ENCODE results near the gene ADAMTS6.

ADAMTS6 gene

DNA sequence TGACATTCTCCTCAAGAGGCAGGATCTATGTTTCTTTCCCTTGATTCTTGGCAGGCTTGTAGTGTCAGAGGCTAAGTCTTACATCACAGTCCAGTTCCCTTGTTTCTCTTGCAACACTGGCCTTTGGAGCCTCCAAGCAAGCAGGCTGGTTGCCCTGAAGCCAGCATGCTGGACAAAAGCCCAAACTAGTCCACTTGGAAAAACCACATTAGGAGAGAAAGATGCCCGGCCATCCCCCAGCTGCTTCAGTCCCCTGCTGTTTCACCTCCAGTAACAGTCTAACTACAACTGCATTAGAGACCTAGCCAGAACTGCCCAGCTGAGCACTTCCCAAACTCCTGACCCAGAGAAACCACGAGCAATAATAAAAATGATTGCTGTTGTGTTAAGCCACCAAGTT lies 87.6 kb downstream of the ADAMTS6 start:
- TF ChIP-seq EZH2phosphoT487 (conservative IDR thresholded peaks at IDR 0.05; ENCODE audit: low read length) (no peak), CTCF (IDR thresholded peaks at IDR 0.05; ENCODE audit: insufficient read depth, low read length, poor library complexity, severe bottlenecking) (no peak)
- H3K9me3 ChIP-seq (ENCODE audit: insufficient read depth, low read length): no peaks in the 10 kb centered on the region
- no peaks in the 10 kb centered on the region; the same call in 1 of the 2 replicates for H3K9me2 ChIP-seq (replicated peaks; ENCODE audit: insufficient read depth, low read length)
- no peak overlapping the region for H3K4me2 ChIP-seq (ENCODE audit: low read depth, low read length, poor library complexity, severe bottlenecking)
- no peaks in the 10 kb centered on the region for H3K79me2 ChIP-seq (ENCODE audit: insufficient read depth, low read length)
- no peak overlapping the region for H2AFZ ChIP-seq (ENCODE audit: low read depth, low read length, severe bottlenecking)
- no peaks in the 10 kb centered on the region for H4K20me1 ChIP-seq (ENCODE audit: low read depth, low read length)
- H3K9ac ChIP-seq (ENCODE audit: low read length): no peak overlapping the region
- no peak overlapping the region for H3K27ac ChIP-seq (ENCODE audit: low read depth, low read length)
- no peaks in the 10 kb centered on the region for H3F3A ChIP-seq (ENCODE audit: insufficient read depth)
- no peak overlapping the region for H3K4me3 ChIP-seq (ENCODE audit: insufficient read depth, low read length, poor library complexity, severe bottlenecking)
- H3K36me3 ChIP-seq (ENCODE audit: low read length): no peaks in the 10 kb centered on the region
- no peaks in the 10 kb centered on the region for H3K27me3 ChIP-seq (ENCODE audit: low read length)

- Histone ChIP-seq H3K9ac (ENCODE audit: low read length) (no peak overlapping the region), H3K9me3 (ENCODE audit: insufficient read depth, low read length) (no peaks in the 10 kb centered on the region), H3K4me2 (ENCODE audit: low read depth, low read length, poor library complexity, severe bottlenecking) (no peak overlapping the region), H3K4me3 (ENCODE audit: insufficient read depth, low read length, poor library complexity, severe bottlenecking) (no peak overlapping the region), H3K36me3 (ENCODE audit: low read length) (no peaks in the 10 kb centered on the region), H3K79me2 (ENCODE audit: insufficient read depth, low read length) (no peaks in the 10 kb centered on the region), H3F3A (ENCODE audit: insufficient read depth) (no peaks in the 10 kb centered on the region), H3K27ac (ENCODE audit: low read depth, low read length) (no peak overlapping the region), H3K9me2 (replicated peaks; ENCODE audit: insufficient read depth, low read length) (no peaks in the 10 kb centered on the region; the same call in 1 of the 2 replicates), H4K20me1 (ENCODE audit: low read depth, low read length) (no peaks in the 10 kb centered on the region), H2AFZ (ENCODE audit: low read depth, low read length, severe bottlenecking) (no peak overlapping the region), H3K27me3 (ENCODE audit: low read length) (no peaks in the 10 kb centered on the region)
- TF ChIP-seq EZH2phosphoT487 (conservative IDR thresholded peaks at IDR 0.05; ENCODE audit: low read length): no peak
- no peak for TF ChIP-seq CTCF (IDR thresholded peaks at IDR 0.05; ENCODE audit: insufficient read depth, low read length, poor library complexity, severe bottlenecking)
These were observed 90.1 kb downstream of the ADAMTS6 start for GRCh38 chr5:65391591-65391990.

GRCh38 chr5:65390208-65390607 lies 91.5 kb downstream of the ADAMTS6 start:
- no peak overlapping the region for H3K27ac ChIP-seq (ENCODE audit: low read depth, low read length)
- H2AFZ ChIP-seq (ENCODE audit: low read depth, low read length, severe bottlenecking): no peak overlapping the region
- no peaks in the 10 kb centered on the region for H3F3A ChIP-seq (ENCODE audit: insufficient read depth)
- no peak overlapping the region for H3K4me3 ChIP-seq (ENCODE audit: insufficient read depth, low read length, poor library complexity, severe bottlenecking)
- H3K4me2 ChIP-seq (ENCODE audit: low read depth, low read length, poor library complexity, severe bottlenecking): no peak overlapping the region
- H3K9me2 ChIP-seq (replicated peaks; ENCODE audit: insufficient read depth, low read length): no peaks in the 10 kb centered on the region; the same call in 1 of the 2 replicates
- H3K9ac ChIP-seq (ENCODE audit: low read length): no peak overlapping the region
- no peaks in the 10 kb centered on the region for H3K9me3 ChIP-seq (ENCODE audit: insufficient read depth, low read length)
- no peaks in the 10 kb centered on the region for H3K27me3 ChIP-seq (ENCODE audit: low read length)
- no peaks in the 10 kb centered on the region for H4K20me1 ChIP-seq (ENCODE audit: low read depth, low read length)
- no peak for TF ChIP-seq EZH2phosphoT487 (conservative IDR thresholded peaks at IDR 0.05; ENCODE audit: low read length)
- no peak for TF ChIP-seq CTCF (IDR thresholded peaks at IDR 0.05; ENCODE audit: insufficient read depth, low read length, poor library complexity, severe bottlenecking)
- no peaks in the 10 kb centered on the region for H3K36me3 ChIP-seq (ENCODE audit: low read length)
- no peaks in the 10 kb centered on the region for H3K79me2 ChIP-seq (ENCODE audit: insufficient read depth, low read length)

Data from SU-DHL-6 (cell line).